ENCODE results near the gene PAOX.
"Not testable (repeated sequence)": the region's sequence is repeated elsewhere in the genome, so short reads cannot be mapped to it uniquely, and the experiment has no call there.

Gene PAOX

GRCh38 chr10:133385214-133385613 lies 6.2 kb downstream of the PAOX start:
- no peak for DNase-seq (ENCODE audit: low read depth)

GRCh38 chr10:133386951-133387350 lies 7.9 kb downstream of the PAOX start:
- DNase-seq (ENCODE audit: low read depth): not testable (repeated sequence)

DNA sequence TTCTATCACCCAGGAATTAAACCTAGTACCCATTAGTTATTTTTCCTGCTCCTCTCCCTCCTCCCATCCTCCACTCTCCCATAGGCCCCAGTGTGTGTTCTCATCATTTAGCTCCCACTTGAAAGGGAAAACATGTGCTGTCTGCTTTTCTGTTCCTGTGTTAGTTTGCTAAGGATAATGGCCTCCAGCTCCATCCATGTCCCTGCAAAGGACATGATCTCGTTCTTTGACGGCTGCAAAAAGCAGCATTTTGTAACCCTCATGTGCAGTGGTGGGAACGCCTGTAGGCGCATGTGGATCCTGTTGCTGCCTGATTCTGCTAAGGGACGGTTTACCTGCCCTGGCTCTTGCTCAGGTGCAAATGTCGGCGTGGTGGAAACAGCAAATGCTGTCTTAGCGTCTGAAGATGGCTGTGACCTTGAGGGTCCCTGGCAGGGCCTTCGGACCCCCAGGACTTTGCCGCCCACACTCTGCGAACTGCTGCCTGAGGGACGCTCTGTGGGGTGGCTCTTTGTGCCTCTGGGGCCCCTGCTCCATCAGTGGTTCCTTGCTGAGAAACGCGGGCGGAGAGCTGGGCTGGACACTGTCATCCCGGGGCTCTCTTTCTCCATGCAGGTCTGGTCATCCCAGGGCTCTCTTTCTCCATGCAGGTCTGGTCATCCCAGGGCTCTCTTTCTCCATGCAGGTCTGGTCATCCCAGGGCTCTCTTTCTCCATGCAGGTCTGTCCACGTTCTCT lies 9.3 kb downstream of the PAOX start:
- no peak for DNase-seq (ENCODE audit: low read depth)

DNA sequence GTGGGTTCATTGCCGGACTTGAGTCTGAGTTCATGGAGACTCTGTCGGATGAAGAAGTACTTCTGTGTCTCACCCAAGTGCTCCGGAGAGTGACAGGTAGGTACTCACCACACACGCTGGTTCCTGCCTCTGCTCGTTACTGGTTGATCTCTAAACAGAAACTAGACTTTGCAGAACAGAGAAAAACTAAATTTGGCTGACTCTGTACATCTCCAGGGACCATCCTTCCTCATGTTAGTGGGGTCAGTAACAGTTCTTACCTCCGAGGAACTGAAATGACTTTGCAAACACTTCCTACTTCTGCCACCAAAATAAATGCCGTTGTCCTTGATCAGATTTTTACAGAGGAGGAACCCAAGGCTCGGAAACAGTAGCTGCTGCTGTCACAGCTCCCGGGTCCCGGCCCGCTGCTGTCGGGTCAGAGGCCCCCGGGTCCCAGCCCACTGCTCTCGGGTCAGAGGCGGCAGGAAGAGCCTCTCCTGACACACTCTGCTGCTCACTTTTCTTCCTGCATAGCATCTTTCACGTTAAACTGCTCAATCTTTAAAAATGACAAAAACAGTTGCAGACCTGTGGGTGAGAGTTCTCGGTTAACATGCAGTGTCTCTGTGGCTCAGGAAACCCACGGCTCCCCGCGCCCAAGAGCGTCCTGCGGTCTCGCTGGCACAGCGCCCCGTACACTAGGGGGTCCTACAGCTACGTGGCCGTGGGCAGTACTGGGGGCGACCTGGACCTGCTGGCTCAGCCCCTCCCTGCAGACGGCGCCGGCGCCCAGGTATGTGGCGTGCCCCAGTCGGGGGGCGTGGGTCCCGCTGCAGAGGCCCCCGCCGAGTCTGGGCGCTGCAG lies 10.1 kb downstream of the PAOX start:
- no peak for DNase-seq (ENCODE audit: low read depth)

GRCh38 chr10:133390597-133391248 lies 11.7 kb downstream of the PAOX start:
- no peak for DNase-seq (ENCODE audit: low read depth)

DNA sequence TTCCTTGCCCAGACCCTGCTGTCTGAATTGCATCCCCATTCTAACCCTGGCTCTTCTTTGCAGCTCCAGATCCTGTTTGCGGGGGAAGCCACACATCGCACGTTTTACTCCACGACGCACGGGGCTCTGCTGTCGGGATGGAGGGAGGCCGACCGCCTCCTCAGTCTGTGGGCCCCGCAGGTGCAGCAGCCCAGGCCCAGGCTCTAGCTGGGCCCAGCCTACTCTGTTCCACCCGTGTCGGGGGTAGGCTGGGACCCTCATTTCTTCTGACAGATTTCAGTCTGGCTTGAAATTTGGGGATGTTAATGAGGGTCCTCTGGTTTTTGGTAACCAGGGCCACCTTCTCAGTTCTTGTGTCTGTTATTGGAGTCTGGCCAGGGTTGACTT lies 12.2 kb downstream of the PAOX start:
- DNase-seq (ENCODE audit: low read depth): no peak

- DNase-seq (ENCODE audit: low read depth): no peak
Measured at GRCh38 chr10:133391761-133392518, 12.9 kb downstream of the PAOX start.

DNA sequence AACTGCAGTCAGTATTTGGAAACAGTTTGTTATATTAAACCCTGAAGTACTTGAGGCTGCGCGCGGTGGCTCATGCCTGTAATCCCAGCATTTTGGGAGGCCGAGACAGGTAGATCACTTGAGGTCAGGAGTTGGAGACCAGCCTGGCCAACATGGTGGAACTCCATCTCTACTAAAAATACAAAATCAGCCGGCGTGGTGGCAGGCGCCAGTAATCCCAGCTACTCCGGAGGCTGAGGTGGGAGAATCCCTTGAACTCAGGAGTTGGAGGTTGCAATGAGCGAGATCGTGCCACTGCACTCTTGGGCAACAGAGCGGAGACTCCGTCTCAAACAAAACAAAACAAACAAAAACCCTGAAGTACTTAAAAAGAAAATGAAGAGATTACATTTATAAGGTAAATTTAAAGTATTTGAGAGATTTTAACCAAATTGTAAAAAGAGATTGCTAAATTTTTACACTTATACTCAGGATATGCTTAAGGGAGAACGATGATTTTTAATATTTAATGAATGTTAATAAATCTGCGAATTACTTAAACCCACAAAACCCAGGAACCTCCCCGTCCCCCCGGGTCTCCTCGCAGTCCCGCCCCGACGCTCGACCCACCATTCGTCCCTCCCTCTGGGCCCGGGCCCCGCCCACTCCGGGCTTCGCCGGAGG lies 14.5 kb downstream of the PAOX start:
- DNase-seq (ENCODE audit: low read depth): no peak

DNA sequence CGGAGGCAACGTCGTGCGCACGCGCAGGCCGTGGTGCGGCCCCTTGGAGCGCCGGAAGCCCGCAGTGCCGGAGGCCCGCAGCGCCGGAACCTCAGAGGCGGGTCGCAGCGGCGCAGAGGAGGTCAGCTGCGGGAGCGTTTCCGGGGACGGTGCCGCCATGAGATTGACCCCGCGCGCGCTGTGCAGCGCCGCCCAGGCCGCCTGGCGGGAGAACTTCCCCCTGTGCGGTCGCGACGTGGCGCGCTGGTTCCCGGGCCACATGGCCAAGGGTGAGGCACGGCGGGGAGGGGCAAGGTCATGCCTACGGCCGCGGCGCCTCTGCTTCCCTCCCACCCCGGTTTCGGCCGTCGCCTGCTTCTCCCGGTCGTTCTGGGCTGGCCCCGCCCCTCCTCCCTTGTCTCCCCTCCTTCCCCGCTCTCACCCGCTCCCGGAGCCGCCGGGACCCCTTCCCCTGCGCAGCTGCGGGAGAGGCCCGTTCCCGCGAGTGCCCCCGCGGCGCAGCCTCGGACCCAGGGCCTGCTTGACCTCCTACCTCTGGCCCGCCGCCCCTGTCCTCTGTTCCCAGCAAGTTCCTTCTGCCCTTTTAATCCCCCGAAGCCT lies 15.1 kb downstream of the PAOX start, which contains the start of gene MTG1:
TSS of gene MTG1 (plus strand) at position 94 of the 600 bp plus-strand sequence. CDS start at position 158, 64 bp downstream.
- peak; percentile 87 for DNase-seq (ENCODE audit: low read depth)

GRCh38 chr10:133394801-133395221 lies 15.7 kb downstream of the PAOX start:
- no peak for DNase-seq (ENCODE audit: low read depth)

- DNase-seq (ENCODE audit: low read depth): no peak
Measured at GRCh38 chr10:133396035-133396624, 17.1 kb downstream of the PAOX start.

- no peak for DNase-seq (ENCODE audit: low read depth)
Measured at GRCh38 chr10:133397938-133398337, 18.9 kb downstream of the PAOX start.

DNA sequence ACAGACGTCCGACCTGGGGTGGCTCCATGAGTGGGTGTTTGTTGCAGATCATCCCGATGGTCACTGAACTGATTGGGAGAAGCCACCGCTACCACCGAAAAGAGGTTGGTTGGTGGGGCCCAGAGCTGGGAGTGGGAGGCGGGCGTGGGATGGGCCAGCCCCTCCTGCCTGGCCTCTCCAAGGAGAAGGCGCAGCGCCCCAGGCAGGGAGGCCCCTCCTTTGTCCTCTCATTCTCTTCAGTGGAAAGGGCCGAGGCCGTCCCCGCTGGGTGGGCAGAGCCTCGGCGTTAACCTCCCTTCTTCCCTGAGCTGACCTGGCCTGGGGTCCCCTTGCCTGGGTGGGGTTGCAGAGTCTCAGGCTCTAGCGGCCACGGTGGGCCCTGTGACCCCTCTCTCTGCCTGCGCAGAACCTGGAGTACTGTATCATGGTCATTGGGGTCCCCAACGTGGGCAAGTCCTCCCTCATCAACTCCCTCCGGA lies 20.1 kb downstream of the PAOX start:
- DNase-seq (ENCODE audit: low read depth): no peak

GRCh38 chr10:133400624-133401424 lies 21.8 kb downstream of the PAOX start:
- DNase-seq (ENCODE audit: low read depth): no peak

- DNase-seq (ENCODE audit: low read depth): no peak
Measured at GRCh38 chr10:133401500-133401899, 22.4 kb downstream of the PAOX start.

GRCh38 chr10:133401981-133402725 lies 23.1 kb downstream of the PAOX start:
- no peak for DNase-seq (ENCODE audit: low read depth)

DNA sequence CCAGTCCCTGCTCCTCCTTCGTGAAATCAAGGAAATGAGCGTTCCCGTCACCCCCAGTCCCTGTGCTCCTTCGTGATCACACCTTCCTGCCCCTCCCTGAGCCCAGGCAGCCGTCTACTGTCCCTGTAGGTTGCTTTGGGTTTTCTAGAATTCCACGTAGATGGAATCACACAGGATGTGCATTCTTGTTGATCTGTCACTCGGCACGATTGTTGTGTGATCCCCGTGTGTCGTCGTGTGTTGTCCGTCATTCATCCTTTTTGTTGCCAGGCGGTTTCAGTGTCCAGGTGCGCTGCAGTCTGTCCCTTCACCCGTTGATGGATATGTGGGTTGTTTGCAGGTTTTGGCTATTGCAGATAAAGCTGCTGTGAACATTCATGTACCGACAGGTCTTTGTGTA lies 24.3 kb downstream of the PAOX start:
- no peak for DNase-seq (ENCODE audit: low read depth)

GRCh38 chr10:133403784-133404183 lies 24.7 kb downstream of the PAOX start:
- no peak for DNase-seq (ENCODE audit: low read depth)

DNA sequence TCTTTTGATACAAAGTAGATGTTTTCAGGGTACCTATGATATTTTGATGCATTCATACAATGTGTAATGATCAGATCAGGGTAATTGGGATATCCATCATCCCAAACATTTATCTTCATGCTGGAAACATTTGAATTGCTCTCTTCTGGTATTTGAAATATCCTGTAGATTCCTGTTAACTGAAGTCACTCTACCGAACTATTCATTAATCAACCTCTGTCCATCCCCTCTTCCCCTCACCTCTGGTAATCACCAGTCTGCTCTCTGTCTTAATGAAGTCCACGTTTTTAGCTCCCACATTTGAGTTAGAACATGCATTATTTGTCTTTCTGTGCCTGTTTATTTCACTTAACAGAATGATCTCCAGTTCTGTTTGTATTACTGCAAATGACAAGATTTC lies 26.2 kb downstream of the PAOX start:
- DNase-seq (ENCODE audit: low read depth): no peak
